ENCODE measurements around the gene ZNF775.

Gene ZNF775

DNA sequence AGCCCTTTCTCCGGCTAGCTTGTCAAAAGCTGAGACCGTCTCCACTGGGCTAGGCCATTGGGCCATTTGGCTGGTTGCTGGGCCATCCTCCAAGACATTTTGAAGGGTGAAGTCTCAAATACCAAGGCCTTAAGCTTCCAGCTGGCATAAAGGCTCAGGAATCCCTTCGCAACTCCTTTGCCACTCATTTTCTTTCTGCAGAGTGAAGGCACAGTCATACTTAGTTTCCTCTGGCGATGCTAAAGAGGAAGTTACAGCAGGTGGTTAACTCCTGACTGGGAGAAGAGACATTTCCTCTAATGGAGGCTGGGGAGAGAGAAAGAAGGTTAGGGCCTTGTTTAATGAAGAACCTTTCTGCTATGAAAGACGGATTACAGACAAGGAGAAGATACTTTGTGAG is 15.3 kb upstream of the ZNF775 start:
- H3K27ac ChIP-seq = no peak overlapping the region
- TF ChIP-seq, protein P1, sequence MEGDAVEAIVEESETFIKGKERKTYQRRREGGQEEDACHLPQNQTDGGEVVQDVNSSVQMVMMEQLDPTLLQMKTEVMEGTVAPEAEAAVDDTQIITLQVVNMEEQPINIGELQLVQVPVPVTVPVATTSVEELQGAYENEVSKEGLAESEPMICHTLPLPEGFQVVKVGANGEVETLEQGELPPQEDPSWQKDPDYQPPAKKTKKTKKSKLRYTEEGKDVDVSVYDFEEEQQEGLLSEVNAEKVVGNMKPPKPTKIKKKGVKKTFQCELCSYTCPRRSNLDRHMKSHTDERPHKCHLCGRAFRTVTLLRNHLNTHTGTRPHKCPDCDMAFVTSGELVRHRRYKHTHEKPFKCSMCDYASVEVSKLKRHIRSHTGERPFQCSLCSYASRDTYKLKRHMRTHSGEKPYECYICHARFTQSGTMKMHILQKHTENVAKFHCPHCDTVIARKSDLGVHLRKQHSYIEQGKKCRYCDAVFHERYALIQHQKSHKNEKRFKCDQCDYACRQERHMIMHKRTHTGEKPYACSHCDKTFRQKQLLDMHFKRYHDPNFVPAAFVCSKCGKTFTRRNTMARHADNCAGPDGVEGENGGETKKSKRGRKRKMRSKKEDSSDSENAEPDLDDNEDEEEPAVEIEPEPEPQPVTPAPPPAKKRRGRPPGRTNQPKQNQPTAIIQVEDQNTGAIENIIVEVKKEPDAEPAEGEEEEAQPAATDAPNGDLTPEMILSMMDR (IDR thresholded peaks at IDR 0.05) = no peak
- no peak for TF ChIP-seq ZFX (IDR thresholded peaks at IDR 0.05; ENCODE audit: borderline replicate concordance)

DNA sequence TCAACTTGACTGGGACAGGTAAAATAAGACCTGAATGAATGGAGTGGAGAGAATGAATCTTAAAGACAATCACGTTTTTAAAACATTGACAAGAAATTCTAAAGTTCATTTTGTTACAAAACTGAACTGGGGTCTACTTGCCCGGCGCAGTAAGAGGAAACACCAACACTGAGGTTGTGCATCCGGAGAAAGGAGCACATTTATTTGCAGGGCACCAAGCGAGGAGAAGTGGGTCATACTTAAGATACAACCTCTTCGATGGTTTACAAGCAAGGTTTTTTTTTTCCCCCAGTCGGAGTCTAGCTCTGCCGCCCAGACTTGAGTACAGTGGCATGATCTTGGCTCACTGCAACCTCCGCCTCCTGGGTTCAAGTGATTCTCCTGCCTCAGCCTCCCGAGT is 13.9 kb upstream of the ZNF775 start:
- H3K27ac ChIP-seq = no peak overlapping the region
- TF ChIP-seq ZFX (IDR thresholded peaks at IDR 0.05; ENCODE audit: borderline replicate concordance) = no peak
- TF ChIP-seq, protein P1 (IDR thresholded peaks at IDR 0.05) = no peak

DNA sequence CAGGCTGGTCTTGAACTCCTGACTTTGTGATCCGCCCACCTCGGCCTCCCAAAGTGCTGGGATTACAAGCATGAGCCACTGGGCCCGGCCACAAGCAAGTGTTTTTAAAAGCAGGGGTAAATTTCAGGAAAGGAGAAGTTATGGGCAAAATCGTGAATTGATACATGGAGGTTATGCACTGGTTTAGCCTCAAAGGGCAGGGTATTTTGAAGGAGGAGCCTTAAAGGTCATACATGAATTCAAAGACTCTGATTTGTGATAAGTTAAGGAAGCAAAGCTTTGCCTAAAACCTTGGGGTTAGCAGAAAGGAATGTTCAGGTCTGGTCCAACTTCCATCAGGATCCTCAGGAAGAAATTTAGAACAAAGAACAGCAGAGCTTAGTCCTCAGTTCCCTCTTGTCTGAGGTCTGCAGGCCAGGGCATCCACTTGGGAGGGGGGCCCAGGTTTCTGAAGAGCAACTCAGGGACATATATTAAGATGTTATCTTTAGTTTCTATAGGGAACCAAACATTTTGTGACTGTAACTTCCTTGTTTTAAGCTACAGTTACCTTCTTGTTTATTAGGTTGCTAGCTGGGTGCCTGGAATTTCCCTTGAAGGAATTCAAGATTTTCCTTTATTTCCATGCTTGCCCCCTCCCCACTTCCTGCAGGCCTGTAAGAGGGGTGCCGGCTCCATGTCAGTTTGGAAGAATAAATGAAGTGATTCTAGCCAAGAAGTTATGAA is 13.3 kb upstream of the ZNF775 start:
- no peak overlapping the region for H3K27ac ChIP-seq
- no peak for TF ChIP-seq ZFX (IDR thresholded peaks at IDR 0.05; ENCODE audit: borderline replicate concordance)
- TF ChIP-seq, protein P1 (IDR thresholded peaks at IDR 0.05) = no peak

DNA sequence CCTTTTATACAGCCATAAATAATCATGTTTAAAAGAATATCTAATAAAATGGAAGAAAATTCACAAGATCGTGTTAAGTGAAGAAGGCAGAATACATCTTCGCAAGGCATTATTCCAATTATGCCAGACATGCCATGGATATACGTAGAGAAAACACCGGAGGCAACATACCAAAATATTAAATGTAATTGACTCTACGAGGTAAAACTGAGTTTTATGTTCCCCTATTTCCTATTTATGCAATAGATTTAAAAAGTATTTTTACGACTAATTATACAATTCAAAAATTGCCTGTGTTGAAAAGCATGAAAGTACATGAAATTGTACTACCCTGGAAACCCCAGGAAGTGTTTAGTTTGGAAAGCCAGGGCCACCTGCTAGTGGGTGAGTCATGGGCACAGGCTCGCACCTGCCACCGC is 11.4 kb upstream of the ZNF775 start:
- peak overlapping the region; percentile 98 for H3K27ac ChIP-seq
- TF ChIP-seq ZFX (IDR thresholded peaks at IDR 0.05; ENCODE audit: borderline replicate concordance) = no peak
- TF ChIP-seq, protein P1 (IDR thresholded peaks at IDR 0.05) = no peak

DNA sequence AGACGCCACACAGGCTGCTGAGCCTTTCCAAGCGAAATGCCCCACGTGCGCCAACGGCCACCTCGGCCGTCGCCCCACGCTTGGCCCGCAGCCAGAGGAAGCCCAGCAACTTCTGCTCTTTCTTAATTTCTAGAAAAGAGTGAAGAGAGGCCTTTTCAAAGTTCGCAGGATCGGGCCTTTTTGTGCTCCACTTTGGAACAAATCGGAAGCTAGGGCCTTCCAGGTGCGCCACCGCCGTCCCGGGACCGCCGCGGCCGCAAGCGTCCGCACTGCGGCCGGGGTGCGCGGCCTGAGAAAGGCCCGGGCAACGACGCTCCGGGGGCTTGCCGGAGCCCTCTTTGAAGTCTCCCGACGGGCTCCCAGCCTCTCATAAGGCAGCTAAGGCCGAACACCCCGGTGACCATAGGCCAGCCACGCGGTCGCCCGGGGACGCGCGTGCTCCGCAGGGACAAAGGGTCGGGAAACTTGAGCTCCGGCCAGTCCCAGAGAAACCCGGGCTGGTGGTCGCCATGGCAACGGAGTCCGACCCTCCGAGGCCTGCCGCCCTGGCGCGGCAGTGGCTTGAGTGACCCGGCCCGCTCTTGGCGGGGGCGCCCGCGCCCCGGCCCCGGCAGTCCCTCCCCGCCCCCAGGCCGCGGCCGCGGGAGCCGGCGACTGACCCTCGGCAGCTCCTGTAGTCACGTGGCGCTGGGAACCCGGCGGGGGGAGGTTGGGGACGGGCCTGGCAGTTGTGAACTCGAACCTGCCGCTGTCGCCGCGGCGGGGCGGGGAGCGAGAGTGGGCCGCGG is 10.8 kb upstream of the ZNF775 start, which contains the start of gene REPIN1:
REPIN1 (plus strand) TSS at position 727 of the 788 bp plus-strand sequence. CDS start 890 bp downstream, outside the sequence.
- peak within 1 kb of the TSS; percentile 98 for H3K27ac ChIP-seq
- TF ChIP-seq, protein P1 (IDR thresholded peaks at IDR 0.05) = no peak
- peak; percentile 20; the same call in 1 of the 2 replicates for TF ChIP-seq ZFX (IDR thresholded peaks at IDR 0.05; ENCODE audit: borderline replicate concordance)

DNA sequence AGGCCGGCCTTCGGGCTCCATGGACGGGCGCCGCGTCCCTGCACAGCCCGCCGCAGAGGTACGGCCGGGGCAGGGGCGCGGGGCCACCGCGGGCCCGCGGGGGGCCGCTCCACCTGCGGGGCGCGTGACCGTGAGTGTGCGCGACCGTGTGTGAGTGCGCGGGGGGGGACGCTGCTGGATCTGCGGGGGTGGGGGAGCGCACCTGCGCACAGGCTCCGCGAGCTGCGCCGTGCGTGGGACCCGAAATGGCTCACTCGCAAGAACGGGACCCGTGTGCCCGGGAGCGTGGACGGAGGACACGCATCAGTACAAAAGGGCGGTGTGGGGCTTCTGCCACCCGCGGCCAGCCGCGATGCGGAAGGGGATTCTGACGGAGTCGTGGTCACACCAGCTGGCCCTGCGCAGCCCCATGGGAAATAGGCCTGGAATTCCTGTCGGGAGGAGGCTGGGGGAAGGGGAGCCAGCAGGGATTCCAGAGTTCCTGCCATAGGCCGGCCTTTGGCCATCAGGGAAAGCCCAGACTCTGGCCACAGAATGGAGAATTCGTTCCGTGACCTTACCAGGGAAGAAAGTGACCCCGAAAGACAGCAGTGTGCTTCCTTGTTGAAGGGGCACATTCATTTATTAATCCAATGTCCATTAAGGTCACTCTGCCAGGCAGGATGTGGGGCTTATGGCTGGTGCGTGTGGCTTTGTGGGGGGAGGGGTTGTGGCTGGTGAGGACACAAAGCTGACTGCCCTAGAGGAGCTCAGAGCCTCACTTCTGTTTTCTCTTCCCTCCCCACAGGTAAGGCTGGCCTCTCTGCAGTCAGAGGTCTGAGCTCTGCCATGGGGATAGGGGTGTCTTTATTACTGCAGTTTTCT is 10.0 kb upstream of the ZNF775 start:
- no peak for TF ChIP-seq ZFX (IDR thresholded peaks at IDR 0.05; ENCODE audit: borderline replicate concordance)
- TF ChIP-seq, protein P1 (IDR thresholded peaks at IDR 0.05) = no peak
- H3K27ac ChIP-seq = peak overlapping the region; percentile 98

Measured in 22Rv1 (cell line).